Chondrocyte (in vitro differentiated cells): ENCODE measurements around the gene SLC22A3. TPM values are rescaled to one million over a fixed set of nuclear protein-coding genes. Genes with fewer than 3 reads are reported as not detected.

Source experiments
- DNase-seq: peaks from one replicate; pipeline ENCODE4 v3.0.0; 2021; ENCODE audit warnings: mixed read lengths, low spot score
- H3K27ac Mint-ChIP-seq: one replicate; pipeline ENCODE4 v1.8.0; 2021; ENCODE audit warnings: mild to moderate bottlenecking, moderate library complexity, mixed read lengths; ENCODE audit not compliant: unreplicated experiment
- H3K27me3 Mint-ChIP-seq: 2 replicates; pipeline ENCODE4 v1.8.0; 2021; ENCODE audit warnings: low read depth, mixed read lengths
- H3K36me3 Mint-ChIP-seq: 2 replicates; pipeline ENCODE4 v1.8.0; 2021; ENCODE audit warnings: low read depth, mixed read lengths
- H3K4me1 Mint-ChIP-seq: 2 replicates; pipeline ENCODE4 v1.8.0; 2021; ENCODE audit warnings: low read depth, mild to moderate bottlenecking, mixed read lengths
- H3K4me3 Mint-ChIP-seq: one replicate; pipeline ENCODE4 v1.8.0; 2021; ENCODE audit warnings: mild to moderate bottlenecking, moderate library complexity, mixed read lengths; ENCODE audit not compliant: unreplicated experiment
- H3K9me3 Mint-ChIP-seq: 2 replicates; pipeline ENCODE4 v1.8.0; 2021; ENCODE audit warnings: low read depth, mixed read lengths
- total RNA-seq: library from RNA; stranded (reverse); gene quantifications from 3 replicates; pipeline ENCODE4 v1.2.1, GENCODE V29; 2021
- TF ChIP-seq, protein P1 (sequence below): fragments of 200-600 bp; sonication (generic); IDR thresholded peaks from 2 replicates; pipeline ENCODE4 v1.5.0; 2021; ENCODE audit warnings: antibody characterized with exemption, mild to moderate bottlenecking, moderate library complexity

The SLC22A3 gene
- total RNA-seq, 1 donor from 2014 or later = 1.6 TPM

GRCh38 chr6:160428069-160428430, 79.9 kb downstream of the SLC22A3 start:
- peaks cover 30% of the 10 kb centered on the region for H3K4me1 Mint-ChIP-seq
- no peak overlapping the region for H3K4me3 Mint-ChIP-seq
- H3K27ac Mint-ChIP-seq = peak overlapping the region; percentile 38
- no peaks in the 10 kb centered on the region for H3K36me3 Mint-ChIP-seq
- no peak for DNase-seq
- no peaks in the 10 kb centered on the region for H3K27me3 Mint-ChIP-seq
- no peaks in the 10 kb centered on the region for H3K9me3 Mint-ChIP-seq
- TF ChIP-seq, protein P1, sequence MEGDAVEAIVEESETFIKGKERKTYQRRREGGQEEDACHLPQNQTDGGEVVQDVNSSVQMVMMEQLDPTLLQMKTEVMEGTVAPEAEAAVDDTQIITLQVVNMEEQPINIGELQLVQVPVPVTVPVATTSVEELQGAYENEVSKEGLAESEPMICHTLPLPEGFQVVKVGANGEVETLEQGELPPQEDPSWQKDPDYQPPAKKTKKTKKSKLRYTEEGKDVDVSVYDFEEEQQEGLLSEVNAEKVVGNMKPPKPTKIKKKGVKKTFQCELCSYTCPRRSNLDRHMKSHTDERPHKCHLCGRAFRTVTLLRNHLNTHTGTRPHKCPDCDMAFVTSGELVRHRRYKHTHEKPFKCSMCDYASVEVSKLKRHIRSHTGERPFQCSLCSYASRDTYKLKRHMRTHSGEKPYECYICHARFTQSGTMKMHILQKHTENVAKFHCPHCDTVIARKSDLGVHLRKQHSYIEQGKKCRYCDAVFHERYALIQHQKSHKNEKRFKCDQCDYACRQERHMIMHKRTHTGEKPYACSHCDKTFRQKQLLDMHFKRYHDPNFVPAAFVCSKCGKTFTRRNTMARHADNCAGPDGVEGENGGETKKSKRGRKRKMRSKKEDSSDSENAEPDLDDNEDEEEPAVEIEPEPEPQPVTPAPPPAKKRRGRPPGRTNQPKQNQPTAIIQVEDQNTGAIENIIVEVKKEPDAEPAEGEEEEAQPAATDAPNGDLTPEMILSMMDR = no peak

DNA sequence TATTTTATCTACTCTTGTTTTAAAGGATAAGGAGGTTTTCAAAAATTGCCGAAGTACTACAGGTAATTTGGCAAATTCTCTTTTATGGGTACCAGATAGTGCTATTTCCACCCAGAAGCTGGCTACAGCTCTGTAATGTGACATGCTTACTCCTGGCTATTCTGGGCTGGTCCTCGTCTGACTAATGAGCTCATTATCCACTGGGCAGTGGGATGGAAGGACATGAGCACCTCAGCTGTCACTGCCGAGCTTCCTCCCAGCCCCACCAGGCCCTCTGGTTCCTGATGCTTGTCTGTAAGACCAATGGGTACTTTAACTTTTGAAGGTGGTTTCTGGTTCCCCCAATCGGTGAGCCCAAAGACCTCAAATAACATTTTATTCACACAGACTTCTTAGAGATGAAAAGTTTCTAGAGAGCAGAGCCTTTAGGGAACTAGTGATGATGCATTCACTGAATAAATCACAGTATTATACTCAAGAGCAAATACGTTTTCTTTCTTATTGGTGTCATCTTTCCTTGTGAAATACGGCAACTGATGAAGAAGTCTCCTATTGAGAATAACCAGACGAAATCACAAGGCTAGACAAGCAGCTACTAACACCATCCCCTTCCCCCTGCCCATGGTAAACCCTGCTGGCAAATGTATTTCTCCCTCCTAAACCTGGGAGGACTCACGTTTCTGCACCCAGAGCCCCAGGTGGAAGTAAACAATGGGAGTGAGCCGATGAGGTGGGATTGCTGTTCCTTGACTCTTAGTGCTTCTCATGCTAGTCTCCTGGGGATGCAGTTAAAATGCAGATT, 80.8 kb downstream of the SLC22A3 start:
- Mint-ChIP-seq H3K36me3 (no peaks in the 10 kb centered on the region), H3K27me3 (peaks cover 2% of the 10 kb centered on the region)

GRCh38 chr6:160429620-160429895, 81.4 kb downstream of the SLC22A3 start:
- Mint-ChIP-seq H3K4me3 (no peak overlapping the region), H3K9me3 (no peaks in the 10 kb centered on the region), H3K36me3 (no peaks in the 10 kb centered on the region), H3K27ac (no peak overlapping the region), H3K27me3 (peaks cover 3% of the 10 kb centered on the region), H3K4me1 (peaks cover 30% of the 10 kb centered on the region)
- no peak for DNase-seq
- TF ChIP-seq, protein P1 = no peak

More for the DNA sequence above, 80.8 kb downstream of the SLC22A3 start:
- Mint-ChIP-seq H3K9me3 (no peaks in the 10 kb centered on the region), H3K27ac (no peak overlapping the region), H3K4me1 (peaks cover 30% of the 10 kb centered on the region), H3K4me3 (no peak overlapping the region)
- TF ChIP-seq, protein P1 = no peak
- no peak for DNase-seq

DNA sequence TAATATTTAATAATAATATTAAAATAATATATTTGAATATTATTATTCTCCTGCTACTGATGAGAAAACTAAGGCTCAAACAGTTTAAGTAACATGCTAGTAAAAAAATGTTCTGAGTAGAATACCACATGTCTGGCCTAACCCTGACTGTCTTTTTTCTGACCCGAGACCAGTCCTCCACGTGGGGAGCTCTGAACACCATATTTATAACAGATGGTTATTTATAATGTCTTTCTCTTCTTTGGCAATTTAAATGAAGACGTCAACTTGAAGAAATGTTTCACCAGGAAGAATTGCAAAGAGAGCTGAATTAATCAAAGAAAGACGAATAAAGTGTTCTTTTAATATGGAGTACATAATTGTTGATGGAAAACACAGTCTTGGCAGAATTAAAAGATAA, 82.0 kb downstream of the SLC22A3 start:
- Mint-ChIP-seq H3K4me1 (peaks cover 30% of the 10 kb centered on the region), H3K9me3 (no peaks in the 10 kb centered on the region), H3K36me3 (no peaks in the 10 kb centered on the region), H3K27ac (no peak overlapping the region), H3K27me3 (peaks cover 9% of the 10 kb centered on the region), H3K4me3 (no peak overlapping the region)
- no peak for DNase-seq
- TF ChIP-seq, protein P1 = no peak

DNA sequence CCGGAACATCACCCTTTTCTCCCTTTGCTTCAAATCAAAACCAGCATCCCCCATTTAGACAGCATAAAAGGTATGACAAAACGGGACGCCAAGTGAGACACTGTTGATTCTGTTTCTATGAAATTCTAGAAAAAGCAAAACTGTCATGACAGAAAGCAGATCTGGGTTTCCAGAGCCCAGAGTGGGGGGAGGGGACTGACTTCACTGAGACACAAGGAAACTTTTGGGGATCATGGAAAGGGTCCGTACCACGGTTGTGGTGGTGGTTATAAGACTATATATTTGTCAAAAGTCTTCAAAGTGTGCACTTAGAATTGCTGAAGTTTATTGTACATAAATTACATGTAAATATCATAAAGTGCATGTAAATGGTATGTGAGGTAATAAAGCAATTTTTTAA, 82.6 kb downstream of the SLC22A3 start:
- Mint-ChIP-seq H3K9me3 (no peaks in the 10 kb centered on the region), H3K4me3 (no peak overlapping the region), H3K36me3 (no peaks in the 10 kb centered on the region), H3K27ac (peak overlapping the region; percentile 46), H3K4me1 (peaks cover 30% of the 10 kb centered on the region), H3K27me3 (peaks cover 14% of the 10 kb centered on the region)
- no peak for DNase-seq
- TF ChIP-seq, protein P1 = no peak
